Measurements from ENCODE around the gene PCSK4.

PCSK4 gene

GRCh38 chr19:1529430-1529816 lies 39.3 kb upstream of the PCSK4 start:
- TF ChIP-seq CTCF (IDR thresholded peaks at IDR 0.05; ENCODE audit: low read depth, low read length) = no peak
- no peak overlapping the region for H3K4me3 ChIP-seq (ENCODE audit: low read depth, low read length)

- no peak for TF ChIP-seq CTCF (IDR thresholded peaks at IDR 0.05; ENCODE audit: low read depth, low read length)
- H3K4me3 ChIP-seq (ENCODE audit: low read depth, low read length) = no peak overlapping the region
Measured at GRCh38 chr19:1528596-1529429, 38.7 kb upstream of the PCSK4 start.

- no peak for TF ChIP-seq CTCF (IDR thresholded peaks at IDR 0.05; ENCODE audit: low read depth, low read length)
- H3K4me3 ChIP-seq (ENCODE audit: low read depth, low read length) = no peak overlapping the region
Measured at GRCh38 chr19:1527650-1528309, 37.6 kb upstream of the PCSK4 start.

GRCh38 chr19:1526979-1527649 lies 37.0 kb upstream of the PCSK4 start:
- TF ChIP-seq CTCF (IDR thresholded peaks at IDR 0.05; ENCODE audit: low read depth, low read length) = no peak
- H3K4me3 ChIP-seq (ENCODE audit: low read depth, low read length) = no peak overlapping the region

- no peak overlapping the region for H3K4me3 ChIP-seq (ENCODE audit: low read depth, low read length)
- no peak for TF ChIP-seq CTCF (IDR thresholded peaks at IDR 0.05; ENCODE audit: low read depth, low read length)
Measured at GRCh38 chr19:1526066-1526778, 36.1 kb upstream of the PCSK4 start.

- no peak overlapping the region for H3K4me3 ChIP-seq (ENCODE audit: low read depth, low read length)
- no peak for TF ChIP-seq CTCF (IDR thresholded peaks at IDR 0.05; ENCODE audit: low read depth, low read length)
Measured at GRCh38 chr19:1525343-1525742, 35.2 kb upstream of the PCSK4 start.

All from WI38 (cell line).